H4 (cell line): ENCODE measurements around the gene CARD16. TPM values are rescaled to one million over a fixed set of nuclear protein-coding genes. Genes with fewer than 3 reads are reported as not detected.
"Not testable (repeated sequence)": the region's sequence is repeated elsewhere in the genome, so short reads cannot be mapped to it uniquely, and the experiment has no call there.

Source experiments
- DNase-seq: peaks from one replicate; pipeline ENCODE4 v3.0.0-alpha.2; 2015; ENCODE audit warnings: low spot score
- total RNA-seq: library from RNA; depleted of rRNA; stranded (reverse); fragments of >200 nt; shearing (Covaris generic); gene quantifications from 2 replicates; pipeline ENCODE4 v1.2.3, GENCODE V29; 2014; rRNA removed

Gene CARD16
- total RNA-seq = 80.6 and 105 TPM in 2 replicates

DNA sequence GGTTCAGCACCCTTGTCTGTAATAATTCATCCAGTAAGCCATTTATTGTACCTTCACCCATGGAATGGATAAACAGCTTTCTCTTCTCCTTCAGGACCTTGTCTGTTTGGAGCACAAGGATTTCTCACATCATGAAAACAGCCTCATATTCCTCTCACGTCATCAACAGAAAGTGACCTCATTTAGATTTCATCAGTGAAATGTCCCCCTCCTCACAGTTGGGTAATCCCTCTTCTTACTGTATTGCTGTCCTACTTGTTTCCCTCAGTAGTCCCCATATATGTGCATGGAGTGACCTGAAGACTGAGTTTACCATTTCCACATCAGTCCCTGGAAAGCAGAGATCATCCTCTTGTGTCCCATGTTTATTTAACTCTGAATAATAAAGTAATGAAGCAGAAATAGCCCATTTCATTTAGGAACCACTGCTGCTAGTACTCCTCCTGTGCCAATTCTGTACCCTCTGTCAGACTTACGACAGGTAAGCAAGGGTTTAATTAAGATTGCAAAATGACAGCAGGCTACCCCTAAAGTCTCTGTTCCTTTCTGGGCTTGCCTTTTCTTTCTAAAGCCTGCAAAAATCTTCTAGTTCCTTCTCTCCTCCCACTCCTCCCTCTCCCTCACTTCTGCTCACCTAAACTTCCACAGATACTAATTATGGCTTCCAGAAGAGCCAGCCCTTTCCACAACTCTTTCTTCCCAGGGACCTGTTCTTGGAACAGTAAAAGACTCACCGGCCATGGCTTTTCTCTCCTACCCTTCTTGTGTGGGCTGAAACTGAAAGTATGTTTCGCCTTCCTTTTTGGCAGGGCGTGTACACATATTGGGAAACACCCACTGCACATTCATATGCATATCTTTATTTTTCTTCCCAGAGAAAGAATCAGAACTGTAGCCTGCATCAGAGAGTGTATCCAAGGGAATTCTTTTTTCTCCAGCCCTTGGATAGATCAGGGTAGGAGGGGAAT, at the start of gene CARD16:
Gene CARD16, minus strand, starts transcription at position 779 of the 968 bp plus-strand sequence. Its CDS starts 38 bp downstream, at position 741.
- DNase-seq = peak; percentile 78

DNA sequence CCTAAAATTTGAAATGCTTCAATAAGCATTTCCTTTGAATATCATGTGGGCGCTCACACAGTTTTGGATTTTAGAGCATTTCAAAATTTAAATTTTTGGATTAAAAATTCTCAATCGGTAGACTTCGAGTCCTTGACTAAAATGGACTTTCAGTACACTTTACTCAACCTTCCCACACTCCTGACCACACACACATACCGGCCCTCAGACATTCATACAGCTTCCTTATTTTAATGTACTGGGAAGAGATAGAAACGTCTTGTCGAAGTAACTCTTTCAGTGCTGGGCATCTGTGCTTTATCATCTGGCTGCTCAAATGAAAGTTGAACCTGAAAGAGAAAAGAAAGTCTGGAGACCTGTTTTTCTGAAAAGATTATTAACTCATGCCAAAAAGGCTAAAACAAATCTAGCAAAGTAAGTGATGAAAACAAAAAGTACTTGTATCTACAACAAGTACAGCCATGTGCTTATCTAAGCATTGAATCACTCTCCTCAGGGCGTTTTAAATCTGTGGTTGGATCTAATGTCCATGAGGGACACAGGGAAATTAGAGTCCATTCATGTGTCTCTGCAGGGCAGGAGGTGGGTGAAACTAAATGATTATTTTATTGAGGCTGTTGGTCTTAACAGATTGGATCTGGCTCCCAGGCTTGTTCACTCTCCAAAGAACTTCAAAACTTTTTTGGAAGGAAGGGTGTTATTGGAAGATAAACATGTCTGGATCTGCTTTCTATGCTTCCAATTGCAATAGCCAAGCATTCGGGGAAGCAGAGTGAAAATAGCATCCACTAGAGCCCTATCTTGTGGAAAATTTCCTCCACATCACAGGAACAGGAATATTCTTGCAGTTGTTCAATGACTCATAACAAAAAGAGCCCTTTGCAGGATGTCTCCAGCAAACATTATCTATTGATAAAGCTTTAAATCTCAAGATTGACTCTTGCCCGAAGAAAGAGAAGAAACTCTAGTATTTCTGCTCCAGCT, 47.4 kb upstream of the CARD16 start:
- no peak for DNase-seq

DNA sequence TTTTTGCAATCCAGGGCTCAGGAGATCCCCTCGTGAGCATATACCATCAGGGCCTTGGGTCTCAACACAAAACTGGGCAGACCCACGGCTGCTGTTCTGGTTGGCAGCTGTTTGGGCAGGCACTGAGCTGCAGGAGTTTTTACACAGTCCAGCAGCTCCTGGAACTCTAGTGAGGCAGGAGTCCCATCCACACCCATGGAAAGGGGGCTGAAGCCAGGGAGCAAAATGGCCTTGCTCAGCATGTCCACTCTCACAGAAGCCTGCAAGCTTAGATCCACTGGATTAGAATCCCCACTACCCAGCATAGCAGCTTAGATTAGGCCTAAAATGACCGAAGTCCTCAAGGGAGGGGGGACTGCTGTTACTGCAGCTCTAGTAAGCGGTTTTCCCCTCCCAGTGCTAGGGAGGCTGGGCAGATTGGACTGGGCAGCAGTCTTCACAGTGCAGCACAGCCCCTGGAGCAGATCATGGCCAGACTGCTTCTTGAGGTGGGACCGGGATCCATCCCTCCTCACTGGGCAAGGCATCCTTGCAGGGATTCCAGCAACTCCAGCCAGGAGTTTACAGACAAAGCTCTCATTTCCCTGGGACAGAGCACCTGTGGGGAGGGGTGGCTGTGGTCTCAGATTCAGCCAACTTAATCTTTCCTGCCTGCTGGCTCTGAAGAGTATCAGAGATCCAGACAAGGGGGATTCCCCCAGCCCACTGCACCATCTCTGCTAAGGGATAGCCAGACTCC, 36.4 kb upstream of the CARD16 start:
- no peak for DNase-seq

DNA sequence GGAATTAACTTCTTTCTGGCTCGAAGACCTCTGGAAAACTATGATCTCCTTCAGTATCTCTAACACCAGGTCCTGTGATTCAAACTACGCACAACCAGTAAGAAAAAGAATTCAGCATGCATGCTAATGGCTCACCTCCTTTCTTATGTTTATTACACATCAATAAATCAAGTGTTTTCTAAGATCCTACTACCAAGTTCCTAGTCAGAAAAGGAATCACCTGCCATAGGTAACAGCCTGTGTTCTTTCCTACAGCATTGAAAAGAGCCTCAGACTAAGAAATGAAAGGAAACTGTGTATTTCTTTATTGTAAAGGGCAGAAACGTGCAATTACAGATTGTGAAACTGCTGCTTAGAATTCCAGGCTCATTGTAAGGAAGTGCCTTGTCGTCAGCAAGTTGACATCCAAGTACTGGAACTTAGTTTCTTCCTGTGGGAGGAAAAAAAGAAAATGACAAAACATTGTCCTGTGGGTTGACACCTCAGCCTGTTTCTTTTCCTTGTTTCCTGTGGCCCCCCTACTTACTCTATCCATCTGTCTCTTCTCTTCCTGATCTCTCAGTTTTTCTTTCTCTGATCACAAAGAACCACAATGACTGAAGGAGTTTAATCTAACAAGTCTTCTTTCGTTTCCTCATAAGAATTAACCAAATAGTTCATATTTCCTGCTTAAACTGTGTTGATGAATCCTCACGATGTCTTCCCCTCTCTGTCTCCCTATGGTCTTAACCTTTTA, 35.2 kb upstream of the CARD16 start:
- not testable (repeated sequence) for DNase-seq

DNA sequence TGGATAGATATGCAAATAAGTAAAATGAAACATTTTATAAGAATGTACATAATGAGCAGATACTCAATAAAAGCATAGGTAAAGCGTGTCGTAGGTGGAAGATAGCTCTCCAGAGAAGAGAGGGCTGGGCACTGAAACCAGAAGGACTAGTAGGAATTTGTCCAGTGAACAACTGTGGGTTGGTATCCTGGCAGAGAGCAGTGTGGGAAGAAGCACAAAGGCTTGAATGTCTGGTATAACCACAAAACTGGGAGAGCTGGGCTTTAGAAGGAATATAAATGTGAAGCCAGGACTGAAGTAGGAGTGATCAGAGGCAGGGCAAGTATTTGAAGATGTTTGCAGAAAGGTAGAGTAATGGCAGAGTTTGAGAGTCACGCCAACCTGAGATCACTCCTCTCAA, 33.1 kb upstream of the CARD16 start:
- no peak for DNase-seq

DNA sequence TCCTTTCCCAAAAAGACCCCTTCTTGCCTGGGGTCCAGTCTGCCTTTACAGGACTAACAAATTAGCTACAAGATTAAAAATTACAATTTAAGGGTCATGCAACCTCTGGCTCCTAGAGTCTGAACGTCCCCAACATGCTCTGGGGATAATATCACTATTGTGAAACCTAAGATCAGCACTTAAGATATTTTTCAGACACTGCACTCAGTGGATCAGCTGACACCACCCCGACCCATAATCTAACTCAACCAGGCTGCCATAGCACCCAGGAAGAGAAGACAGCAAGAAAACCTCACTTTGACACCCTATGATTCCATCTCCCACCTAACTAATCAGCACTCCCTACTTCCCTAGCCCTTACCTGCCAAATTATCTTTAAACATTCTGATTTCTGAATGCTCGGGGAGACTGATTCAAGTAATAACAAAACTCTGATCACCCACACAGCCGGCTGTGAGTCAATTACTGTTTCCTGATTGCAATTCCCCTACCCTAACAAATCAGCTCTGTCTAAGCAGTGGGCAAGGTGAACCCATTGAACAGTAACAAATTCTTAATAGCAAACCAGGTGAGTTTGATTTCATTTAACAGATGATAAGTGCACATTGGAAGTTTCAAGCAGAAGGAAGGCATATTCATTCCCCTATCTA, 32.1 kb upstream of the CARD16 start:
- not testable (repeated sequence) for DNase-seq

DNA sequence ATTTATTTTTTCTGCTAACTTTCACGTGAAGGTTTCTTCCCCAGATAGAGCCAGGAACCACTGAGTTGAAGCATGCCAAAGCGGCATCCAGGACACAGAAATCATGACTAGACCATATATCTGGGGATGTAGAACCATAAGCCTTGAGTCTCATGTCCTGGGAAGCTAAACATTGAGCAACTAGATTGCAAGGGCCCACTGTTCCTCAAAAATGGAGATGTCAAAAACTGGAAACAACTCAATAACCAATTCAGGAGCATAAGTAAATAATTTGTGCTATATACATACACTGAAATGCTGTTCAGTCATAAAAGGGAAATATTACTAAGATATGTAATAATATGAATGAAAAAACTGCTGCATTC, 29.0 kb upstream of the CARD16 start:
- DNase-seq = no peak

DNA sequence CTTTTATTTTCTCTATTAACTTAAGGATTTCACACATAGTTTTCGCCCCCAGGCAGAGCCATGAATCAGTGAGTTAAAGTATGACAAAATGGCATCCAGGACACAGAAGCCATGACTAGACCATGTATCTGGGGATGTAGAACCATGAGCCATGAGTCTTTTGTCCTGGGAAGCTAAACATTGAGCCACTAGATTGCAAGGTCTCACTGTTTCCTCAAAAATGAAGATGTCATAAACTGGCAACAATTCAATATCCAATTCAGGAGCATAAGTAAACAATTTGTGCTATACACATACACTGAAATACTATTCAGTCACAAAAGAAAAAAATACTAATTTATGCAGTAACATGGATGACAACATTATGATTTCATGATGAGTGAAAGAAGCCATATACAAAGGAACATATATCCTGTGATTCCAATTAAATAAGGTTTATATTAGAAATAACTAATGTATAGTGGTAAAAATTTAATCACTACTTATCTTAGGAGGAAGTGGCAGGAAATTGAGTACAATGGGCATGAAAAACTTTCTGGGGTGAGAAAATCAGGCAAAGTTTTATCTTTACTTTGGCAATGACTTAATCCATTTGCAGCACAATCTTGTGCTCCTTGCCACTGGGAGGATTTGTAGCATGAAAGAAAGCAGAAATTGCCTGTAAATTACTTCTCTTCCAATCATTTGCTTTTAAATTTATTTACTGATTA, 28.5 kb upstream of the CARD16 start:
- DNase-seq = no peak

DNA sequence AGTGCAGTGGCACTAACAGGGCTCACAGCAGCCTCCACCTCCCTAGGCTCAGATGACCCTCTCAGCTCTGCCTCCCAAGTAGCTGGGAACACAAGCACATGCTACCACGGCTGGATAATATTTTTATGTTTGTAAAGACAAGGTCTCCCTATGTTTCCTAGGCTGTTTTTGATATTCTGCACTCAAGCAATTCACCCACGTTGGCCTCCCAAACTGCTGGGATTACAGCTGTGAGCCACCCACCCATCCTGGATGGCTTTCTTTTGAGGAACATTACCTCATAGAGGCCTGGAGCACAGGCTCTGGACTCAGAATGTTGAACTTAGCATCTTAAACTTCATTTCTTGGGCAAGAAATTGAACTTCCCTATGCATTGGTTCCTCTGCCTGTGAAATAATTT, 26.9 kb upstream of the CARD16 start:
- DNase-seq = not testable (repeated sequence)

DNA sequence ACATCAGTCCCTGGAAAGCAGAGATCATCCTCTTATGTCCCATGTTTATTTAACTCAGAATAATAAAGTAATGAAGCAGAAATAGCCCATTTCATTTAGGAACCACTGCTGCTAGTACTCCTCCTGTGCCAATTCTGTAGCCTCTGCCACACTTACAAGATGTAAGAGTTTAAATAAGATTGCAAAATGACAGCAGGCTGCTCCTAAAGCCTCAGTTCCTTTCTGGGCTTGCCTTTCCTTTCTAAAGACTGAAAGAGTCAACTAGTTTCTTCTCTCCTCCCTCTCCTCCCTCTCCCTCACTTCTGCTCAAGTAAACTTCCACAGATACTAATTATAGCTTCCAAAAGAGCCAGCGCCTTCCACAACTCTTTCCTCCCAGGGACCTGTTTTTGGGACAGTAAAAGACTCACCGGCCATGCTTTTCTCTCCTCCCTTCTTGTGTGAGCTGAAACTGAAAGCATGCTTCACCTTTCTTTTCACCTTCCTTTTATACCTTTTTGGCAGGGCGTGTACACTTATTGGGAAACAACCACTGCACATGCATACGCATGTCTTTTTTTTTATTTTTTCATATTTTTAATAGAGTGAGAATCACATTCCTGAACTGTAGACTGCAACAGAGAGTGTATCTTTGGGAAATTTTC, 26.1 kb upstream of the CARD16 start:
- DNase-seq = no peak

DNA sequence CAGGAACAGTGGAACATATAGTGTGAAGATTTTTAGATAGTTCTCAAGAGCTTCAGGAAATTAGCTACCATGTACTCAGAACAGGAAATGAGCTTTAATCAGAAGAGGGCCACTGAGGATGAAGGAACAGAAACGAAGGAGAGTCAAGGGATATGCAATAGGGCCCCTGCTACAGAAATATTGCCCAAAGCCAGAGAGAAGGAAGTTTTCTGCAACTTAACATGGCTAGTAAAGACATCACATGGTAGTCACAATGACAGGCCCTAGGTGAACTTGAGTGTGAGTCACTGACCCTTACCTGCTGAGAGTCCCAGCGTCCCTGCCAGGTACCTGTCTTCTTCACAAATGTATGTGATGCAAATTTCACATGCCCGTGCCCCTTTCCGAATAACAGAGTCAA, 25.2 kb upstream of the CARD16 start:
- no peak for DNase-seq

DNA sequence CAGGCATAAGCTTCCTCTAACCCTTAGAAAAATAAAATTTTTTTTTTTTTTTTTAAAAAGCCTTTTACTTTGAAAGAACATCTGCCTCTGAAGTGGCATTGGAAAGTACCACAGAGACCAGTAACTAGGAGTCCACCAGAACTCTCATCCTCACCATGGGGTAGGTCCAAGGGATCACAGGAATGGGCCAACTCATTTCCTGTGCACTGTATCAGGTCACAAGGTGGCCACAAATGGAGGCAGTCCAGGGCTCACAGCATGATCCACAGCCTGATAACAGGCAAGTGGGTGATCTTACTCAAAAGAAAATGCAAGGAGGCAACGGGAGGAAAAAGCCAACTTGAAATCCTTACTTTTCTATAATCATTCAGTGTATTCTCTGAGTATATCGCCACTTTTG, 24.6 kb upstream of the CARD16 start:
- DNase-seq = not testable (repeated sequence)

DNA sequence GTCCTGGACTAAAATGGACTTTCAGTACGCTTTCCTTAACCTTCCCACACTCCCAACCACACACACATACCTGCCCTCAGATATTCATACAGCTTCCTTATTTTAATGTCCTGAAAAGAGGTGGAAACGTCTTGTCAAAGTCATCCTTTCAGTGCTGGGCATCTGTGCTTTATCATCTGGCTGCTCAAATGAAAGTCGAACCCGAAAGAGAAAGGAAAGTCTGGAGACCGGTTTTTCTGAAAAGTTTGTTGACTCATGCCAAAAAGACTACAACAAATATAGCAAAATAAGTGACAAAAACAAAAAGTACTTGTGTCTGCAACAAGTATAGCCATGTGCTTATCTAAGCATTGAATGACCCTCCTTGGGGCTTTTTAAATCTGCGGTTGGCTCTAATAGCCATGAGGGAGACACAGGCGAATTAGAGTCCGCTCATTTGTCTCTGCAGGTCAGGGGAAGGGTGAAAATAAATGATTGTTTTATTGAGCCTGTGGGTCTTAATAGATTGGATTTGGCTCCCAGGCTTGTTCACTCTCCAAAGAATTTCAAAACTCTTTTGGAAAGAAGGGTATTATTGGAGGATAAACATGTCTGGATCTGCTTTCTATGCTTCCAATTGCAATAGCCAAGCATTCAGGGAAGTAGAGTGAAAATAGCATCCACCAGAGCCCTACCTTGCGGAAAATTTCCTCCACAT, 18.3 kb upstream of the CARD16 start:
- DNase-seq = not testable (repeated sequence)

DNA sequence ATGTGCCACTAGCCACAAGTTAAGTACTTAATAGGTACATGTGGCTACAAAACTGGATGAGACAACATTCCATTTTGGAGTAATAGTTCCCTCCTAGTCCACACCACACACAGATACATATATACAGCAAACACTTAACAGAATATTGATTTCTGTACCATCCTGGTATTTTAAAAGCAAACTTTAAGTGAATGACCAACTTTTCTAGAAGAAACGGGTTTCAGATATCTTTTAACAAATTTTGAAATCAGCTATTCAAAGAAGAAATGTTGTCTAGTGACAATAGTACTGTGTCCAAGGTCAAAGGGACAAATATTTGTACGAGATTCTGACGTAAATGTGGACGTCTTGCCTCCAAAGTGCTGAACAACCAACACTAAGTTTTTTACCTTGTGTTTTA, 12.3 kb upstream of the CARD16 start:
- DNase-seq = no peak

DNA sequence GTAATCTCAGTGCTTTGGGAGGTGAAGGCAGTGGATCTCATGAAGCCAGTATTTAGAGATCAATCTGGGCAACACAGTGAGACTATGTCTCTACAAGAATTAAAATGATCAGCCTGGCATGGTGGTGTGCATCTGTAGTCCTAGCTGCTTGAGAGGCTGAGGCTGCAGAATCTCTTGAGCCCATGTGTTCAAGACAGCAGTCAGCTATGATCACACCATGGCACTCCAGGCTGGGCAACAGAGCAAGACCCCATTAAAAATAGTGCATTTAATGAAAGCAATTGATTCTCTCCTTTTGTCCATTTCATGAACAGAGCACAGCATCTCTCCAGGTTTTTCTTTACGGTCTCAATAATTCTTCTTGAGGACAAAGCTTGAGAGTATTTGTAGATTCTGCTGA, 11.3 kb upstream of the CARD16 start:
- no peak for DNase-seq

DNA sequence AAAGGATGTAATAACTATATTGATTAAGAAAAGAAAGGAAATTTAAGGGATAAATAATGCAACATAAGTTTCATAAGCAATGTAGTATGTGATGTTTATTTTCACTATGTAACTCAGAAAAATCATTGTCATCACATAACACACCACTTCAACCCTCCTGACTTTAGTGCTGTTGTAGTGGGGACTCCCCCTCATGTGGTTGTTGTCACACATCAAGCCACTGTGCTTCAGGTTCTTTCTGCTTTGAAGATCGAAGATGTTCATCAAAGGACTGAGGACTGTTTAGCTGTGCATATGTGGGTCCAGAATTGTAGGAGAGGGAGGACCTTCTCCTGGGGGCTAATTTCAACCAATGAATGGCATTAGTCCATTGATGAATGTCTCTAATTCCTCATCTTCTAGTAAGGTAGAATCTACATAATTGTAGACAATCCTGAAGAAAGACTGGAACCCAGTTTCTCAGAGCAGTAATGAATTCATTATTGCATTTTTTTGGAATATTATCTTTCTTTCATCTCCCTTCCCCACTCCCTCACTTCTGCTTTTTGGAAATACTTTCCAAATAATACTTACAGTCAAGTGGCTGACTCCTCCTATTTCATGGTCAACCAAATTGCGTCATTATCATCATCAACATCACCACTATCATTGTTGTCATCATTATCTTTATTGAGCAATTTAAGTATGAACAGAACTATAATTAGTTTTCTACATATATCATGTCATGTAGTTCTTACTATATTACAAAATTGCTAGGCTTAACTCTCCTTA, 9.8 kb upstream of the CARD16 start:
- no peak for DNase-seq

DNA sequence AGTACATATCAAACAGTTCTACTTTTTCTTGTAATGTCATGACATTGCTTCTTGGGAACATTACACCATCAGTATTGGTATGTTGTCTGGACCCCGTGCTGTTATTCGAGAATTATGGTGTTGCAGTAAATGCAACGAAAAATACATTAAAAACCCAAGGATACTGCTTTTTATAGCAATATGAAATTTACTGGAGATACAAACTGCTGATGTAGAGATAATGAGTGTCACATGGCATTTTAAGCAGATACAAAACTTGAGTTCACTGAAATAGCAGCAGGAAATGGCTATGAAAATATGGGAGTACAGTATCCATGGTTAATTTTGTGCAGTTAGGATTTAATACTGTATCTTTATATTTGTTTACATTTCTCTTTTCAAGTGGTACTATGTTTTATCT, 7.4 kb upstream of the CARD16 start:
- no peak for DNase-seq

DNA sequence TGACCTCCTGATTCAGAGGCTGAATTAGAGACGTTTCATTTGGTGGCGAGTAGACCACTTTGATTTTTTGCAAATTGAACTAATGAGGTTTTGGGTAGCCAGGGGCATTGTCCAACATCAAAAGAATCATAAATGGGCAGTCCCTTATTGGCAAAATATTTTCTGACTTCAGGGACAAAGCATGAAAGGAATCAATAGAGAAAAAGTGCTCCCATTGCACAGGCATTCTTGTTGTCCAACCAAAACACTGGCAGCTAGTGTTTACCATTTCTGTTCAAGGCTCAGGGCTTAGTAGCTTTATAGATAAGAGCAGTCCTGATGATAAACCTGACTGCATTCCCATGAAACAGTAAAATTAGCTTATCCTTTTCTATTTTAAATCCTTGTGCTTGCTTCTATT, 6.4 kb upstream of the CARD16 start:
- no peak for DNase-seq
